ENCODE measurements around the gene TTLL1. TPM values are rescaled to one million over a fixed set of nuclear protein-coding genes. Genes with fewer than 3 reads are reported as not detected.
A peak's percentile ranks its signal among the peaks of the same experiment; 100 is the strongest.

The TTLL1 gene
- total RNA-seq, 1 donor from 2014 or later: 13.0 TPM

GRCh38 chr22:43133401-43133800, 44.2 kb upstream of the TTLL1 start:
- Mint-ChIP-seq H3K9me3 (ENCODE audit: unreplicated experiment) (no peaks in the 10 kb centered on the region), H3K27ac (ENCODE audit: unreplicated experiment) (no peak overlapping the region), H3K27me3 (ENCODE audit: unreplicated experiment) (peaks cover 2% of the 10 kb centered on the region), H3K4me1 (ENCODE audit: unreplicated experiment) (peaks cover 27% of the 10 kb centered on the region), H3K4me3 (ENCODE audit: unreplicated experiment) (no peak overlapping the region), H3K36me3 (ENCODE audit: low read depth, unreplicated experiment) (peaks cover 19% of the 10 kb centered on the region)
- no peak for DNase-seq (ENCODE audit: low spot score)
- TF ChIP-seq CTCF (IDR thresholded peaks at IDR 0.05; ENCODE audit: unreplicated experiment): no peak

- Mint-ChIP-seq H3K9me3 (ENCODE audit: unreplicated experiment) (no peaks in the 10 kb centered on the region), H3K4me3 (ENCODE audit: unreplicated experiment) (no peak overlapping the region), H3K27ac (ENCODE audit: unreplicated experiment) (peak overlapping the region; percentile 36), H3K36me3 (ENCODE audit: low read depth, unreplicated experiment) (peaks cover 12% of the 10 kb centered on the region), H3K4me1 (ENCODE audit: unreplicated experiment) (peaks cover 25% of the 10 kb centered on the region), H3K27me3 (ENCODE audit: unreplicated experiment) (peaks cover 5% of the 10 kb centered on the region)
- TF ChIP-seq CTCF (IDR thresholded peaks at IDR 0.05; ENCODE audit: unreplicated experiment): no peak
- DNase-seq (ENCODE audit: low spot score): no peak
These were observed 42.7 kb upstream of the TTLL1 start for GRCh38 chr22:43131773-43132501.

GRCh38 chr22:43129426-43130425, 40.5 kb upstream of the TTLL1 start:
- DNase-seq (ENCODE audit: low spot score): no peak
- no peak for TF ChIP-seq CTCF (IDR thresholded peaks at IDR 0.05; ENCODE audit: unreplicated experiment)
- peaks cover 5% of the 10 kb centered on the region for H3K27me3 Mint-ChIP-seq (ENCODE audit: unreplicated experiment)
- peaks cover 12% of the 10 kb centered on the region for H3K36me3 Mint-ChIP-seq (ENCODE audit: low read depth, unreplicated experiment)
- H3K4me1 Mint-ChIP-seq (ENCODE audit: unreplicated experiment): peaks cover 9% of the 10 kb centered on the region
- no peak overlapping the region for H3K4me3 Mint-ChIP-seq (ENCODE audit: unreplicated experiment)
- no peaks in the 10 kb centered on the region for H3K9me3 Mint-ChIP-seq (ENCODE audit: unreplicated experiment)
- H3K27ac Mint-ChIP-seq (ENCODE audit: unreplicated experiment): no peak overlapping the region

GRCh38 chr22:43128928-43129424, 39.8 kb upstream of the TTLL1 start:
- no peaks in the 10 kb centered on the region for H3K9me3 Mint-ChIP-seq (ENCODE audit: unreplicated experiment)

More at GRCh38 chr22:43128928-43129424, 39.8 kb upstream of the TTLL1 start:
- H3K4me3 Mint-ChIP-seq (ENCODE audit: unreplicated experiment): no peak overlapping the region
- DNase-seq (ENCODE audit: low spot score): no peak
- no peak overlapping the region for H3K27ac Mint-ChIP-seq (ENCODE audit: unreplicated experiment)
- TF ChIP-seq CTCF (IDR thresholded peaks at IDR 0.05; ENCODE audit: unreplicated experiment): no peak
- peaks cover 11% of the 10 kb centered on the region for H3K36me3 Mint-ChIP-seq (ENCODE audit: low read depth, unreplicated experiment)
- H3K27me3 Mint-ChIP-seq (ENCODE audit: unreplicated experiment): peaks cover 5% of the 10 kb centered on the region
- peaks cover 9% of the 10 kb centered on the region for H3K4me1 Mint-ChIP-seq (ENCODE audit: unreplicated experiment)

Data from endothelial cell (in vitro differentiated cells).